ENCODE results near the gene ITGA1. TPM values are rescaled to one million over a fixed set of nuclear protein-coding genes. Genes with fewer than 3 reads are reported as not detected.

The ITGA1 gene
- total and polyA plus RNA-seq, 4 donors: 17.8 to 152 (median 98.5) TPM

- intact Hi-C loops (cut with DNase I): loop anchor here (10.0 kb wide), 2 partner anchors 52 to 92 kb away; no protein-coding TSS in a partner anchor
- H3K4me3 ChIP-seq (ENCODE audit: low read length in 2 of 2): no peak overlapping the region
- H3K27ac ChIP-seq (ENCODE audit: low read depth in 1 of 2, low read length in 2 of 2): peak overlapping the region; percentile 30 to 80
- H3K9me3 ChIP-seq (ENCODE audit: control insufficient read depth, low read length): no peaks in the 10 kb centered on the region
- peaks cover 11 to 21% of the 10 kb centered on the region in 2 donors for H3K4me1 ChIP-seq (ENCODE audit: control insufficient read depth in 1 of 2, insufficient read depth in 2 of 2, low read length in 2 of 2)
- no peak for ATAC-seq (ENCODE audit: low FRiP score)
- no peak for DNase-seq
- peaks cover 0 to 3% of the 10 kb centered on the region in 2 donors for H3K36me3 ChIP-seq (ENCODE audit: control insufficient read depth in 1 of 2, insufficient read depth in 2 of 2, low read length in 1 of 2)
- WGBS, 2 donors: 44 to 52% methylated on average over 2 of the region's 2 CpGs
- no peaks in the 10 kb centered on the region for H3K27me3 ChIP-seq (ENCODE audit: control insufficient read depth in 1 of 2, insufficient read depth in 2 of 2, low read length in 1 of 2)
Measured at GRCh38 chr5:52896534-52897237, 109.0 kb downstream of the ITGA1 start.

- intact Hi-C loops (cut with DNase I): loop anchor here (10.0 kb wide), 2 partner anchors 52 to 92 kb away; no protein-coding TSS in a partner anchor
- Histone ChIP-seq H3K36me3 (ENCODE audit: control insufficient read depth in 1 of 2, insufficient read depth in 2 of 2, low read length in 1 of 2) (peaks cover 0 to 3% of the 10 kb centered on the region in 2 donors), H3K4me1 (ENCODE audit: control insufficient read depth in 1 of 2, insufficient read depth in 2 of 2, low read length in 2 of 2) (peaks cover 11 to 21% of the 10 kb centered on the region in 2 donors), H3K27me3 (ENCODE audit: control insufficient read depth in 1 of 2, insufficient read depth in 2 of 2, low read length in 1 of 2) (no peaks in the 10 kb centered on the region), H3K4me3 (ENCODE audit: low read length in 2 of 2) (no peak overlapping the region), H3K27ac (ENCODE audit: low read depth in 1 of 2, low read length in 2 of 2) (peak overlapping the region; percentile 30 to 80), H3K9me3 (ENCODE audit: control insufficient read depth, low read length) (no peaks in the 10 kb centered on the region)
- ATAC-seq (ENCODE audit: low FRiP score) (no peak), DNase-seq (no peak)
Measured at GRCh38 chr5:52897238-52897614, 109.5 kb downstream of the ITGA1 start.

GRCh38 chr5:52898961-52899680, 111.4 kb downstream of the ITGA1 start:
- Histone ChIP-seq H3K4me3 (ENCODE audit: low read length in 2 of 2) (no peak overlapping the region), H3K4me1 (ENCODE audit: control insufficient read depth in 1 of 2, insufficient read depth in 2 of 2, low read length in 2 of 2) (peaks cover 13 to 18% of the 10 kb centered on the region in 2 donors), H3K27me3 (ENCODE audit: control insufficient read depth in 1 of 2, insufficient read depth in 2 of 2, low read length in 1 of 2) (no peaks in the 10 kb centered on the region), H3K36me3 (ENCODE audit: control insufficient read depth in 1 of 2, insufficient read depth in 2 of 2, low read length in 1 of 2) (peaks cover 0 to 3% of the 10 kb centered on the region in 2 donors), H3K27ac (ENCODE audit: low read depth in 1 of 2, low read length in 2 of 2) (peak overlapping the region; percentile 43 to 57), H3K9me3 (ENCODE audit: control insufficient read depth, low read length) (no peaks in the 10 kb centered on the region)
- DNase-seq (no peak), ATAC-seq (ENCODE audit: low FRiP score) (no peak)
- intact Hi-C loops (cut with DNase I): loop anchor here (10.0 kb wide), 2 partner anchors 54 to 94 kb away; no protein-coding TSS in a partner anchor
- WGBS, 2 donors: 29 to 33% methylated on average over 5 of the region's 5 CpGs

GRCh38 chr5:52903142-52903541, 115.4 kb downstream of the ITGA1 start:
- Histone ChIP-seq H3K27ac (ENCODE audit: low read depth in 1 of 2, low read length in 2 of 2) (no peak overlapping the region), H3K36me3 (ENCODE audit: control insufficient read depth in 1 of 2, insufficient read depth in 2 of 2, low read length in 1 of 2) (peaks cover 0 to 3% of the 10 kb centered on the region in 2 donors), H3K4me1 (ENCODE audit: control insufficient read depth in 1 of 2, insufficient read depth in 2 of 2, low read length in 2 of 2) (peaks cover 2 to 4% of the 10 kb centered on the region in 2 donors), H3K9me3 (ENCODE audit: control insufficient read depth, low read length) (no peaks in the 10 kb centered on the region), H3K27me3 (ENCODE audit: control insufficient read depth in 1 of 2, insufficient read depth in 2 of 2, low read length in 1 of 2) (no peaks in the 10 kb centered on the region), H3K4me3 (ENCODE audit: low read length in 2 of 2) (no peak overlapping the region)
- intact Hi-C loops (cut with DNase I): no loop called here
- no peak for DNase-seq
- ATAC-seq (ENCODE audit: low FRiP score): no peak
- 5 to 7% methylated on average over 2 of the region's 2 CpGs for WGBS, 2 donors

- Histone ChIP-seq H3K27ac (ENCODE audit: low read depth in 1 of 2, low read length in 2 of 2) (no peak overlapping the region), H3K27me3 (ENCODE audit: control insufficient read depth in 1 of 2, insufficient read depth in 2 of 2, low read length in 1 of 2) (no peaks in the 10 kb centered on the region), H3K4me1 (ENCODE audit: control insufficient read depth in 1 of 2, insufficient read depth in 2 of 2, low read length in 2 of 2) (peaks cover 0 to 2% of the 10 kb centered on the region in 2 donors), H3K36me3 (ENCODE audit: control insufficient read depth in 1 of 2, insufficient read depth in 2 of 2, low read length in 1 of 2) (peaks cover 0 to 3% of the 10 kb centered on the region in 2 donors), H3K9me3 (ENCODE audit: control insufficient read depth, low read length) (no peaks in the 10 kb centered on the region), H3K4me3 (ENCODE audit: low read length in 2 of 2) (no peak overlapping the region)
- intact Hi-C loops (cut with DNase I): no loop called here
- WGBS, 2 donors: 90 to 95% methylated on average over 1 of the region's 1 CpG
- ATAC-seq (ENCODE audit: low FRiP score): no peak
- DNase-seq: no peak
Measured at GRCh38 chr5:52906343-52906742, 118.6 kb downstream of the ITGA1 start.

- intact Hi-C loops (cut with DNase I): no loop called here
- H3K36me3 ChIP-seq (ENCODE audit: control insufficient read depth in 1 of 2, insufficient read depth in 2 of 2, low read length in 1 of 2): peaks cover 0 to 3% of the 10 kb centered on the region in 2 donors
- 81 to 84% methylated on average over 4 of the region's 4 CpGs for whole genome bisulfite sequencing, 2 donors
- no peaks in the 10 kb centered on the region for H3K9me3 ChIP-seq (ENCODE audit: control insufficient read depth, low read length)
- H3K4me3 ChIP-seq (ENCODE audit: low read length in 2 of 2): no peak overlapping the region
- H3K27me3 ChIP-seq (ENCODE audit: control insufficient read depth in 1 of 2, insufficient read depth in 2 of 2, low read length in 1 of 2): no peaks in the 10 kb centered on the region
- DNase-seq: no peak
- H3K4me1 ChIP-seq (ENCODE audit: control insufficient read depth in 1 of 2, insufficient read depth in 2 of 2, low read length in 2 of 2): peaks cover 0 to 2% of the 10 kb centered on the region in 2 donors
- no peak for ATAC-seq (ENCODE audit: low FRiP score)
- H3K27ac ChIP-seq (ENCODE audit: low read depth in 1 of 2, low read length in 2 of 2): peak overlapping the region; percentile 5 to 57
Measured at GRCh38 chr5:52906845-52907244, 119.1 kb downstream of the ITGA1 start.

- Histone ChIP-seq H3K4me3 (ENCODE audit: low read length in 2 of 2) (no peak overlapping the region), H3K27ac (ENCODE audit: low read depth in 1 of 2, low read length in 2 of 2) (no peak overlapping the region), H3K4me1 (ENCODE audit: control insufficient read depth in 1 of 2, insufficient read depth in 2 of 2, low read length in 2 of 2) (no peaks in the 10 kb centered on the region), H3K36me3 (ENCODE audit: control insufficient read depth in 1 of 2, insufficient read depth in 2 of 2, low read length in 1 of 2) (peaks cover 0 to 3% of the 10 kb centered on the region in 2 donors), H3K9me3 (ENCODE audit: control insufficient read depth, low read length) (no peaks in the 10 kb centered on the region), H3K27me3 (ENCODE audit: control insufficient read depth in 1 of 2, insufficient read depth in 2 of 2, low read length in 1 of 2) (no peaks in the 10 kb centered on the region)
- DNase-seq: no peak
- peak; percentile 72 for ATAC-seq (ENCODE audit: low FRiP score)
- intact Hi-C loops (cut with DNase I): no loop called here
- 0 to 5% methylated on average over 1 of the region's 1 CpG for WGBS, 2 donors
Measured at GRCh38 chr5:52909192-52909591, 121.5 kb downstream of the ITGA1 start.

GRCh38 chr5:52910071-52910470, 122.4 kb downstream of the ITGA1 start:
- DNase-seq: no peak
- 15 to 17% methylated on average over 8 of the region's 8 CpGs for WGBS, 2 donors
- Histone ChIP-seq H3K4me3 (ENCODE audit: low read length in 2 of 2) (no peak overlapping the region), H3K36me3 (ENCODE audit: control insufficient read depth in 1 of 2, insufficient read depth in 2 of 2, low read length in 1 of 2) (peaks cover 0 to 3% of the 10 kb centered on the region in 2 donors), H3K27me3 (ENCODE audit: control insufficient read depth in 1 of 2, insufficient read depth in 2 of 2, low read length in 1 of 2) (no peaks in the 10 kb centered on the region), H3K9me3 (ENCODE audit: control insufficient read depth, low read length) (no peaks in the 10 kb centered on the region), H3K27ac (ENCODE audit: low read depth in 1 of 2, low read length in 2 of 2) (no peak overlapping the region), H3K4me1 (ENCODE audit: control insufficient read depth in 1 of 2, insufficient read depth in 2 of 2, low read length in 2 of 2) (no peaks in the 10 kb centered on the region)
- intact Hi-C loops (cut with DNase I): no loop called here
- no peak for ATAC-seq (ENCODE audit: low FRiP score)

All from aorta (tissue), 5 donors.